Amygdala (tissue), 56 donors: ENCODE data around the gene C9orf78.

Source experiments
- DNase-seq, 56 donors: peaks; one replicate each; lab custom pipeline; 2025; lab: John Stamatoyannopoulos, UW

Gene C9orf78

GRCh38 chr9:129779560-129780190, 55.4 kb downstream of the C9orf78 start:
- no peak for DNase-seq

- no peak for DNase-seq
Measured at GRCh38 chr9:129778469-129778868, 56.6 kb downstream of the C9orf78 start.

- no peak for DNase-seq
Measured at GRCh38 chr9:129777769-129778130, 57.3 kb downstream of the C9orf78 start.
